Progenitor cell of endocrine pancreas (in vitro differentiated cells): ENCODE measurements around the gene PMEL. TPM values are rescaled to one million over a fixed set of nuclear protein-coding genes. Genes with fewer than 3 reads are reported as not detected.

Source experiments
- DNase-seq: peaks from one replicate; pipeline ENCODE4 v3.0.0; 2021; ENCODE audit warnings: low spot score; ENCODE audit not compliant: unreplicated experiment
- H3K27ac Mint-ChIP-seq: 2 replicates; pipeline ENCODE4 v1.8.0; 2021; ENCODE audit warnings: mild to moderate bottlenecking, moderate library complexity, mixed read lengths
- H3K27me3 Mint-ChIP-seq: 2 replicates; pipeline ENCODE4 v1.8.0; 2021; ENCODE audit warnings: mixed read lengths
- H3K36me3 Mint-ChIP-seq: 2 replicates; pipeline ENCODE4 v1.8.0; 2022; ENCODE audit warnings: mixed read lengths; ENCODE audit not compliant: insufficient read depth
- H3K4me1 Mint-ChIP-seq: 2 replicates; pipeline ENCODE4 v1.8.0; 2021; ENCODE audit warnings: low read depth, mixed read lengths
- H3K4me3 Mint-ChIP-seq: 2 replicates; pipeline ENCODE4 v1.8.0; 2021; ENCODE audit warnings: low read depth, mild to moderate bottlenecking, moderate library complexity, mixed read lengths
- H3K9me3 Mint-ChIP-seq: 2 replicates; pipeline ENCODE4 v1.8.0; 2021; ENCODE audit warnings: low read depth, mixed read lengths
- CTCF ChIP-seq: fragments of 200-600 bp; sonication (generic); IDR thresholded peaks from one replicate; pipeline ENCODE4 v1.5.0; 2021; ENCODE audit warnings: antibody characterized with exemption, mild to moderate bottlenecking; ENCODE audit not compliant: unreplicated experiment
- total RNA-seq: library from RNA; stranded (reverse); gene quantifications from 2 replicates; pipeline ENCODE4 v1.2.1, GENCODE V29; 2021

PMEL gene
- total RNA-seq, 1 donor from 2014 or later: 3.7 TPM

- Mint-ChIP-seq H3K9me3 (no peaks in the 10 kb centered on the region), H3K4me3 (no peak overlapping the region), H3K27ac (no peak overlapping the region), H3K36me3 (no peaks in the 10 kb centered on the region), H3K27me3 (peaks cover 68% of the 10 kb centered on the region), H3K4me1 (peaks cover 4% of the 10 kb centered on the region)
- DNase-seq: no peak
- TF ChIP-seq CTCF: no peak
These were observed 27.9 kb downstream of the PMEL start for GRCh38 chr12:55937981-55938380.

GRCh38 chr12:55935738-55936151, 30.1 kb downstream of the PMEL start:
- H3K9me3 Mint-ChIP-seq: no peaks in the 10 kb centered on the region
- H3K27ac Mint-ChIP-seq: no peak overlapping the region
- H3K27me3 Mint-ChIP-seq: peaks cover 79% of the 10 kb centered on the region
- TF ChIP-seq CTCF: no peak
- H3K4me3 Mint-ChIP-seq: no peak overlapping the region
- no peaks in the 10 kb centered on the region for H3K36me3 Mint-ChIP-seq
- DNase-seq: no peak
- peaks cover 12% of the 10 kb centered on the region for H3K4me1 Mint-ChIP-seq

GRCh38 chr12:55934773-55935172, 31.1 kb downstream of the PMEL start:
- H3K9me3 Mint-ChIP-seq: no peaks in the 10 kb centered on the region
- peaks cover 16% of the 10 kb centered on the region for H3K4me1 Mint-ChIP-seq
- H3K27ac Mint-ChIP-seq: no peak overlapping the region
- no peak for TF ChIP-seq CTCF
- DNase-seq: no peak
- H3K27me3 Mint-ChIP-seq: peaks cover 74% of the 10 kb centered on the region
- no peak overlapping the region for H3K4me3 Mint-ChIP-seq
- no peaks in the 10 kb centered on the region for H3K36me3 Mint-ChIP-seq

- TF ChIP-seq CTCF: no peak
- DNase-seq: no peak
- Mint-ChIP-seq H3K36me3 (no peaks in the 10 kb centered on the region), H3K4me1 (peaks cover 16% of the 10 kb centered on the region), H3K27ac (no peak overlapping the region), H3K4me3 (no peak overlapping the region), H3K27me3 (peaks cover 69% of the 10 kb centered on the region), H3K9me3 (no peaks in the 10 kb centered on the region)
These were observed 31.8 kb downstream of the PMEL start for GRCh38 chr12:55933799-55934742.

- Mint-ChIP-seq H3K27me3 (peaks cover 61% of the 10 kb centered on the region), H3K4me1 (peaks cover 16% of the 10 kb centered on the region), H3K4me3 (no peak overlapping the region), H3K27ac (no peak overlapping the region), H3K36me3 (no peaks in the 10 kb centered on the region), H3K9me3 (no peaks in the 10 kb centered on the region)
- no peak for DNase-seq
- TF ChIP-seq CTCF: no peak
These were observed 32.6 kb downstream of the PMEL start for GRCh38 chr12:55933169-55933798.
